ENCODE measurements around the gene NUMB.

DNA sequence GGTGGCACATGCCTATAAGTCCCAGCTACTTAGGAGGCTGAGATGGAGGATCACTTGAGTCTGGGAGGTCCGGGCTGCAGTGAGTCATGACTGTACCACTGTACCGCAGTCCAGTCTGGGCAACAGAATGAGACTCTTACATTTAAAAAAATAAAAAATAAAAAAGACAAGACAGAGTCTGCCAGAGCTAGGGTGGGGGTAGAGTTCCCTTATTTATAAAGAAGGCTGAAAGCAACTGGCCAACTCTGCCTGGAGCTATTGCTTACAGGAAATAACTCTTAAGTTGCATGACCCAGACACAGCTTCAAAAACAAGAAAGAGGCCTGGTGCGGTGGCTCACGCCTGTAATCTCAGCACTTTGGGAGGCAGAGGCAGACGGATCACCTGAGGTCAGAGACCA is 31.5 kb downstream of the NUMB start:
- TF ChIP-seq POLR2A (IDR thresholded peaks at IDR 0.05; ENCODE audit: low read length) (no peak), GATA1 (IDR thresholded peaks at IDR 0.05; ENCODE audit: low read depth, low read length) (no peak)

Data from erythroblast (primary cell).